Activated gamma-delta T cell treated with Interleukin-2 at 50 U/mL for 16 hours (primary cell): ENCODE measurements around the gene FILIP1L.

ENCODE experiments used
- DNase-seq: peaks from one replicate; pipeline ENCODE4 v3.0.0-alpha.2; 2020

FILIP1L gene

GRCh38 chr3:99947356-99947755, 166.9 kb downstream of the FILIP1L start:
- no peak for DNase-seq

- DNase-seq = no peak
Measured at GRCh38 chr3:99945328-99945995, 168.8 kb downstream of the FILIP1L start.

- no peak for DNase-seq
Measured at GRCh38 chr3:99943931-99944761, 170.2 kb downstream of the FILIP1L start.

GRCh38 chr3:99941211-99941610, 173.1 kb downstream of the FILIP1L start:
- DNase-seq = no peak

- no peak for DNase-seq
Measured at GRCh38 chr3:99940350-99940749, 174.0 kb downstream of the FILIP1L start.

GRCh38 chr3:99939876-99940275, 174.4 kb downstream of the FILIP1L start:
- no peak for DNase-seq

- no peak for DNase-seq
Measured at GRCh38 chr3:99938270-99938911, 175.9 kb downstream of the FILIP1L start.

- no peak for DNase-seq
Measured at GRCh38 chr3:99934975-99935797, 179.1 kb downstream of the FILIP1L start.

- DNase-seq = no peak
Measured at GRCh38 chr3:99933971-99934750, 180.1 kb downstream of the FILIP1L start.

- DNase-seq = no peak
Measured at GRCh38 chr3:99931059-99931458, 183.2 kb downstream of the FILIP1L start.

- no peak for DNase-seq
Measured at GRCh38 chr3:99929745-99930139, 184.6 kb downstream of the FILIP1L start.

GRCh38 chr3:99928771-99929744, 185.2 kb downstream of the FILIP1L start:
- no peak for DNase-seq

- DNase-seq = no peak
Measured at GRCh38 chr3:99927671-99928457, 186.4 kb downstream of the FILIP1L start.

- DNase-seq = no peak
Measured at GRCh38 chr3:99925584-99926230, 188.6 kb downstream of the FILIP1L start.

- no peak for DNase-seq
Measured at GRCh38 chr3:99923873-99924272, 190.4 kb downstream of the FILIP1L start.

- no peak for DNase-seq
Measured at GRCh38 chr3:99921986-99922385, 192.3 kb downstream of the FILIP1L start.

- DNase-seq = no peak
Measured at GRCh38 chr3:99921377-99921695, 193.0 kb downstream of the FILIP1L start.

GRCh38 chr3:99920481-99921376, 193.6 kb downstream of the FILIP1L start:
- DNase-seq = no peak

GRCh38 chr3:99919694-99920093, 194.6 kb downstream of the FILIP1L start:
- no peak for DNase-seq
